IgD-negative memory B cell (primary cell): ENCODE results near the gene SLIT3. TPM values are rescaled to one million over a fixed set of nuclear protein-coding genes. Genes with fewer than 3 reads are reported as not detected.

ENCODE experiments used
- H3K27ac Mint-ChIP-seq, 3 donors: one replicate each; pipeline ENCODE4 v1.8.0; 2020 to 2022; ENCODE audit warnings: mild to moderate bottlenecking in 3 of 3, mixed read lengths in 3 of 3, moderate library complexity in 1 of 3
- H3K27me3 Mint-ChIP-seq: one replicate; pipeline ENCODE4 v1.8.0; 2021; ENCODE audit warnings: mixed read lengths
- H3K36me3 Mint-ChIP-seq: one replicate; pipeline ENCODE4 v1.8.0; 2020; ENCODE audit warnings: mild to moderate bottlenecking, mixed read lengths
- H3K4me1 Mint-ChIP-seq, 3 donors: one replicate each; pipeline ENCODE4 v1.8.0; 2020 to 2022; ENCODE audit warnings: mixed read lengths in 3 of 3, mild to moderate bottlenecking in 1 of 3
- H3K4me3 Mint-ChIP-seq, 4 donors: one replicate each; pipeline ENCODE4 v1.8.0; 2020 to 2022; ENCODE audit warnings: mild to moderate bottlenecking in 4 of 4, mixed read lengths in 4 of 4, moderate library complexity in 3 of 4
- H3K9me3 Mint-ChIP-seq, 3 donors: one replicate each; pipeline ENCODE4 v1.8.0; 2020 to 2021; ENCODE audit warnings: mixed read lengths in 3 of 3, mild to moderate bottlenecking in 1 of 3
- polyA plus RNA-seq: library from polyadenylated mRNA; unstranded; fragments of 300-500 nt; fragmentation: Illumina TruSeq; gene quantifications from one replicate; pipeline ENCODE4 v1.2.3, GENCODE V29; 2021

SLIT3 gene
- polyA plus RNA-seq, 1 donor from 2014 or later: not detected

DNA sequence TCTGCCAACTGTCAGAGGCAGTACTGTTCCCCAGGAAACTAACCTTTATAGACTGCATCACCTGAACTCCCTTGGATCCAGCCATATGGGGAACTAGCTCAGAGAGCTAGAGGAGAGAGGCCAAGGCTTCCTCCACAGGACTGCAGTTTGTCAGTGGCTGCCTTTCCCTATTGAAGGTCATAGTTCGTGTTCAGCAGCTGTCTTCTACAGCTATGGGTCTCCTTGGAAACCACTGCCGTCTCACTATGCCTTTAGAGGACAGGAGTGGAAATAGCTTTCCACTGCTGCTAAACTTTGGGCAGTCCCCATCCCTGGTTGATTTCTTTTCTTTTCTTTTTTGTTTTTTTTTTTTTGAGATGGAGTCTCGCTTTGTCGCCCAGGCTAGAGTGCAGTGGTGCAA, 4.4 kb upstream of the SLIT3 start:
- no peak overlapping the region for H3K4me3 Mint-ChIP-seq
- no peaks in the 10 kb centered on the region for H3K36me3 Mint-ChIP-seq
- no peaks in the 10 kb centered on the region for H3K9me3 Mint-ChIP-seq
- peaks cover 28% of the 10 kb centered on the region for H3K27me3 Mint-ChIP-seq
- no peak overlapping the region for H3K27ac Mint-ChIP-seq
- H3K4me1 Mint-ChIP-seq: peaks cover 0 to 9% (median 9%) of the 10 kb centered on the region in 3 donors

DNA sequence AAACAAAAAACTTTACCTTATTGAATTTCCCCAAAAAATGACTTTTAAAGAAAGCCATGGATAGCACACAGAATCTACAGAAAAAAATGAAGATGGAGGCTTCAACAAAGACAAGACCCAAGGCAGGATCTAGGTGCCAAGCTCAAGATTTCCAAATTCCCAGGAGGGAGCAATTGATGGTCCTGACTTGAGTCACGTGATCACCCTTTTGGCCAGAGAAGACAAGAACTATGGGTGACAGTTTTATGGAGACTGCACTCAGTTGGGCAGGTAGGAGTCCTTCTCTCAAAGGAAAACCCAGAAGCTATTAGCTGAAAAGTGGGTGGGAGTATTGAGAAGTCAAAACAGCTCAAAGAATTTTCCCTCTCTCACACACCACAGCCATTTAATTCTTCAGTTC, 3.2 kb upstream of the SLIT3 start:
- peaks cover 2% of the 10 kb centered on the region for H3K36me3 Mint-ChIP-seq
- H3K4me3 Mint-ChIP-seq: no peak overlapping the region
- H3K27me3 Mint-ChIP-seq: peaks cover 37% of the 10 kb centered on the region
- peaks cover 0 to 12% (median 9%) of the 10 kb centered on the region in 3 donors for H3K4me1 Mint-ChIP-seq
- no peaks in the 10 kb centered on the region for H3K9me3 Mint-ChIP-seq
- no peak overlapping the region for H3K27ac Mint-ChIP-seq

DNA sequence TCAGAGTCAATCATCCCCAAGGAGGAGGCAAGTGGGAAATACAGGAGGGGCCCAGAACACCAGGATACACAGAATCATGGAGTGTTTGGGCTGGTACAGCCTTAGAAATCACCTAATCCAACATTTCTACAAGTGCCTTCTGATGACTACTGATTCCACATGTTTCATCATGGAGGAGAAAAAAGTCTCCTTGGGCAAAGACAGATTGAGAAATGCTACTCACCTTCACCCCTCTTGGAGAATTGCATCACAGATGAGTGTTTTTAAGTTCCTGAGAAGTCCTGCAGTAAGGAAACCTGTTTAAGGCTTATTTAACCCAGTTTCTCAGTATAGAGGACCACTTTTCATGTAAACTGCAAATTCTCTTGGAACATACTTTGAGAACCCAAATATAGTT, 2.2 kb upstream of the SLIT3 start:
- Mint-ChIP-seq H3K27ac (no peak overlapping the region), H3K27me3 (peaks cover 41% of the 10 kb centered on the region), H3K36me3 (peaks cover 4% of the 10 kb centered on the region), H3K9me3 (no peaks in the 10 kb centered on the region), H3K4me3 (no peak overlapping the region), H3K4me1 (peaks cover 0 to 14% (median 9%) of the 10 kb centered on the region in 3 donors)

DNA sequence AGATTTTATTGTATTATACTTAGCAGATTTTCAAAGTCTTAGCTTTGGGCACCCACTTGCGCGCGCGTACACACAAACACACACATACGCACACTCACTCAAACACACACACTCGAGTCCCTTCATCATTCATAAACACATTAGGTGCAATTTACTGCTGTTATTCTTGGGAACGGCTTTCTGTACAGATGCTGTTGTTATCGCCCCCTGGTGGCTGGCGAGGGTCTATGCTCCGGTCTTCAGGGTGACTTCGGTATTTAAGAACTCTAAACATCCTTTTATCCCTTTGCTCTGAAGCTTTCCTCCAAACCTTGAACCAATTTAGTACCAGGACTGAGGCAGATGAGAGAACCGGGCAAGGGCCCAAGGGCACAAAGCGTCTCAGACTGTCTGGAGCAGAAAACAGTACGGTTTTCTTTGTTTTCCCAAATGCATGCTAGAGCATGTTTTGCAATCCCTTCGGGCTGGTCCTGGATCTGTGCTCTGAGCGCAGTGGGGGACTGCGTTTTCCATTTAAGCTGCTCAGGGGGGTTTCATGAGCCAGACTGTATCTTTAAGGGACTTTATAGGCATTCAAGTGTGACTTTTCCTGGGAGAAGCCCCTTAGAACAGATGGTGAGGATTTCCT, 1.7 kb upstream of the SLIT3 start:
- Mint-ChIP-seq H3K4me1 (peaks cover 0 to 14% (median 9%) of the 10 kb centered on the region in 3 donors), H3K27me3 (peaks cover 39% of the 10 kb centered on the region), H3K27ac (no peak overlapping the region), H3K4me3 (peak overlapping the region in 1 of 4 donors; percentile 51), H3K36me3 (peaks cover 4% of the 10 kb centered on the region), H3K9me3 (no peaks in the 10 kb centered on the region)

DNA sequence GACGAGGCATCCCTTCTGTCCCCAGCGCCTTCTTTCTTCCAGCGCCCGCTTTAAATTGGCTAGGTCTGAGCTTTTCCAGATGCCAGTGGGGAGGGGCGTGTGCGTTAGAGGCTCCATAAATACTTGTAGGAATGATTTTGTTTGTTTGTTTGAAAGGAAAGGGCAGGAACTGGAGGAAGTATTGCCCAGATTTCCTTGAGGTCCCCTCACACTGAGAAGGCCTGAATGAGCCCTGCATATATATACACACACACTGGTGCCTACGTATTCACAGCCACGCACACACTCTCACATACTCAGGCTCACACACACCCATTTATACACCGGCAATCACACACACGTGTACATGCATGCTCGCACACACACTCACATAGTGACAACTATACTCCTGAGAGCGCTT, 1.0 kb upstream of the SLIT3 start:
- H3K9me3 Mint-ChIP-seq: no peaks in the 10 kb centered on the region
- peaks cover 4% of the 10 kb centered on the region for H3K36me3 Mint-ChIP-seq
- no peak overlapping the region for H3K27ac Mint-ChIP-seq
- peak overlapping the region in 1 of 4 donors; percentile 84 for H3K4me3 Mint-ChIP-seq
- peaks cover 0 to 14% (median 9%) of the 10 kb centered on the region in 3 donors for H3K4me1 Mint-ChIP-seq
- peaks cover 39% of the 10 kb centered on the region for H3K27me3 Mint-ChIP-seq

DNA sequence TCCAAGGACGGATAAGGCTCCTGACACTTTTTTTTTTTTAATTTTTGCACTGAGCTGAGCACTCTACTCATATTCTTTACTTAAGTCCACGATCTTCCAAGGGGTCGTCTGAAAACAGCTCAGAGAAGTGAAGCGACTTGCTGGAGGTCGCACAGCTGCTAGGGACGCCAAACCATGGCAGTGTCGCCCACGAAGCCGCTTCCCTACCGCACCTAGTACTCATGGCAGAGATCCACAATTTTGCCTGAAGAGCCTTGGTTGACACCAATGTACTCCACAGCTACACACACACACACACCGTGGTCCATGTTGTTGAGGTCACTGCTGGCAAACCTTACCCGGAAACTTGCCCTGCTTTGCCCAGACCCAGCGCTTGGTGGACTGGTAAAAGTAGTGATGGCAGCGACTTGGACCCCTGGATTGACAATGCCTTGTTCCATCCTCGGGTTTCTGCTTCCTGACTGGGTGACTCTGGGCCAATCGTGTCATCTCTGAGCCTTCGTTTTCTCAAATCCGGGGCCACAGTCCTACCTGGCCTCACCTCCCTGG, 521 bp upstream of the SLIT3 start:
- Mint-ChIP-seq H3K27ac (peak overlapping the region in 1 of 3 donors; percentile 57), H3K27me3 (peaks cover 39% of the 10 kb centered on the region), H3K36me3 (peaks cover 4% of the 10 kb centered on the region), H3K9me3 (no peaks in the 10 kb centered on the region), H3K4me1 (peaks cover 0 to 14% (median 9%) of the 10 kb centered on the region in 3 donors), H3K4me3 (peak overlapping the region in 2 of 4 donors; percentile 41 to 84)

DNA sequence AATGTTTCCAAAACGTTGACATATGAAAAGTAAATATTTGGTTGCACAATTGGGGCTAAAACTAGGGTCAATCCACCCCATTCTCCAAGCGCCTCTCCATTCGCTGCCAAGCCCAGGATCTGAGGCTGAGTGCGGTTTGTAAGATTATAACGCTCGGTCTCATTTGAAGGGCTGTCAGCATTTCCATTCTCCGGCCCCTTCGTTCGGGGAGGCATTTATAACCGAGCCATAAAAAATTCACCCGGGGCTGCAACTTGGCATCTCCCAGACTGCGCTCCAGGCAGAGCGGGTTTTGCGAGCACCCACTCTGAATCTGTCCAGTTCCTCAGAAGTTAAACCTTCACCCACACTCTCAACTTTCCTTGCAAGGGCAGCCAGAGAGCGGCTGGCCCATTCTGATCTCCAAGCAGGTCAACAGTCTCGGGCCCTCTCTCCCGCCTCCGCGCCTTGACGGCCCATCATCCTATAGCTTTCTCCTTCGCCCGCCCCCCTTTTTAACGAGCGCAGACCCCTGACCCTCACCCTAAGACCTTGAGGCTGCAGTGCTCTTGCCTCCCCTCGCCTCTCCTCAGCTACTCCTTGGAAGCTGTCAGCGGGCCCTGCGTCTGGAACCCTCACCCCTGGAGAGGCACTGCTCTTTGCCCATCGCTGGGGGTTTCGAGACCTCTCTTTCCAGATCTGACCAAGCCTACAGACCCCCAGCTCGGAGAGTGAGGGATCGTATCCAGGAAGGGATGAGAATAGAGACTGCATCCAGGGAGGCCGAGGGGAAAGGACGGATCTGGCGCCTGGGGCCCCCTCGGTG, 1.1 kb downstream of the SLIT3 start:
- H3K36me3 Mint-ChIP-seq: peaks cover 4% of the 10 kb centered on the region
- no peak overlapping the region for H3K27ac Mint-ChIP-seq
- peaks cover 0 to 14% (median 9%) of the 10 kb centered on the region in 3 donors for H3K4me1 Mint-ChIP-seq
- no peak overlapping the region for H3K4me3 Mint-ChIP-seq
- H3K27me3 Mint-ChIP-seq: peaks cover 35% of the 10 kb centered on the region
- no peaks in the 10 kb centered on the region for H3K9me3 Mint-ChIP-seq

DNA sequence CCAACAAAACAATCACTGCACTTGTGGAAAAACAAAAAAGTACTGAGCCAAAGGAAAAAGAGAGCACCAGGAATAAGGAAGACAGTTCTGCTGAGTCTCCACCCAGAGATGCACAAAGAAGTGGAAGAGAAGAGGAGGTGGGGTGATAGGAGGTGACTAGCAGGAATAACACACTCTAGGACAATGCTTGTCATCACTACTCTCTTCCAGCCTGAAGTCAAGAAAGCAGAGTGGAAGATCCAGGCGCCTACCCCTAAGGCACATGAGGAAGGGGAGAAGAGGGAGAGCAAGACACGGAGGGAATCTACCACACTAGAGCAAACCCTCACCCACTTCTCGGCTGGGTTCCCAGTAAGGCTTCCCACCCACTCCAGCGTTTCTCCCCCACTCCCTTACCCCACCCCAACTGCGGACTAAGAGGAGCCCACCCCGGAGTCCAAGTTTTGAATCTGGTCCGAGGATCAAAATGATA, 1.7 kb downstream of the SLIT3 start:
- H3K27me3 Mint-ChIP-seq: peaks cover 35% of the 10 kb centered on the region
- no peaks in the 10 kb centered on the region for H3K9me3 Mint-ChIP-seq
- H3K27ac Mint-ChIP-seq: no peak overlapping the region
- H3K4me3 Mint-ChIP-seq: peak overlapping the region in 1 of 4 donors; percentile 72
- H3K4me1 Mint-ChIP-seq: peaks cover 0 to 14% (median 9%) of the 10 kb centered on the region in 3 donors
- peaks cover 4% of the 10 kb centered on the region for H3K36me3 Mint-ChIP-seq

DNA sequence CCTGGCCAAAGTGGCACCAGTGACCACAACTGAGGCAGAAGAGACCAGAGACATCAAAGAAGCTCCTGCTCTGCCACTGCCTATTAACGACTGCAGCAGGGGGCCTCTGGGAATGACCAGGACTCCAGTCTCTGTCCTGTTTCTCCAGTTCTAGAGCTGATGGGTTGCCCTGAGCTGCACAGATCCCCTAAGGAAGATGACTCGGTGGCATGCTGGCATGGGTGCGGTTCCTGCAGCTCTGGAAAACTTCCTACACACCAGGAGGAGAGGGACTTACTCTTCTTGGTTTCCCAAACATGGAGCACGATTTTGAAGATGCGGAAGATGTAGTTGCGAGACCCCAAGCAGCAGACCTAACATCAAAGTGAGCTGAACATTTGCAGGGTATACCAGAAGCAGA, 2.7 kb downstream of the SLIT3 start:
- no peak overlapping the region for H3K4me3 Mint-ChIP-seq
- H3K4me1 Mint-ChIP-seq: peaks cover 0 to 14% (median 9%) of the 10 kb centered on the region in 3 donors
- H3K27me3 Mint-ChIP-seq: peaks cover 29% of the 10 kb centered on the region
- H3K36me3 Mint-ChIP-seq: peaks cover 4% of the 10 kb centered on the region
- no peak overlapping the region for H3K27ac Mint-ChIP-seq
- H3K9me3 Mint-ChIP-seq: no peaks in the 10 kb centered on the region

DNA sequence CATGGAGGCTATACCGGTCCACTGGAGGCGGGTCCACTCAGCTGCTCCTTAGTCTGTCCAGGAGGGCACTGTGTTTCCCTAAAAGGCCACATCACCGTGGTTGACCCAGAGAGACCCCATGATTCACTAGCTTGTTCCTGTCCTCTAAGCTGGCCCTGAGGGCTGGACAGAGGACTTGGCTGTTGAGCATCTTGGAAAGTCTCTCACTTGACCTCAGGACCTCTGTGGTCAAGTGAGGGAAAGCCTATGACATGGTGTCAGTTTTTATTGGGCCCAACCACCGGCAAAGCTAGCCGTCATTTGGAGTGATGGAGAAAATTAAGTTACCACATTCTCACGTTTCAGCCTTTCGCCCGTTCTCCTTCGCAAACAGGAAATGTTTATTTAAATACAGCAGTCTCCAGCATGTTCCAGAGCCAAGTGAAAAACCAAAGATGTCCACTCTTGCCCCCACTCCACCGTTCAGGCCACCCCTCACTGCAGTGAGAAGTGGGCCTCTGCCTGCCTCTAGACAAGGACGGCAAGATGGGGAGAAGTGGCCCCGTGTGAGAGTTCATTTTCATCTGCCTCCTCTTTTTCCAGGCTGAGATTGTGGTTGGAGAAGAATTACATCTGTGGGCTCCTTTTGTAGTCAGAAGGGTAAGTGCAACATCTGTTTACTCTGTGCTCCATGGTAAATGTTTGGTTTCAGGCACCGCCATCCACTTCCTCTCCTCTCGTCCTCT, 4.4 kb downstream of the SLIT3 start:
- H3K9me3 Mint-ChIP-seq: no peaks in the 10 kb centered on the region
- peaks cover 20% of the 10 kb centered on the region for H3K27me3 Mint-ChIP-seq
- no peak overlapping the region for H3K27ac Mint-ChIP-seq

DNA sequence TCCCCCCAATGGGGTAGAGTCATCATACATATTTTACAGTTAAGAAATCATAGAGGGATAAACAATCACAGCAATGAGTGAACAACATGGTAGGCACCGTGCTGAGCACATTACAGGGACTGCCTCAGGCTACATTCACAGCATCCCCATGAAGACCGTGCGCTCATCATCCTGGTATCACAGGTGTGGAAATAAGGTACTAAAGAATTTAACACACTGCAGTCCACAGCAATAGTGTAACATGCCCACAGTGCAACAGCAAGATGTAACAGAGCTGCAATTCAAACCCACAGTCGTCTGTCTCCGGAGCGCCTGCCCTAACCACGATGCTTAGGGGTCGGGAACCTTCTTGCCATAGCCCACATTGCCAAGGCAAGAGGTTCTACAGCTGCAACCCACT, 5.6 kb downstream of the SLIT3 start:
- no peak overlapping the region for H3K27ac Mint-ChIP-seq
- peaks cover 15% of the 10 kb centered on the region for H3K27me3 Mint-ChIP-seq
- no peaks in the 10 kb centered on the region for H3K9me3 Mint-ChIP-seq
- H3K4me3 Mint-ChIP-seq: no peak overlapping the region
- peaks cover 0 to 4% (median 0%) of the 10 kb centered on the region in 3 donors for H3K4me1 Mint-ChIP-seq
- peaks cover 4% of the 10 kb centered on the region for H3K36me3 Mint-ChIP-seq

More for the DNA sequence above, 4.4 kb downstream of the SLIT3 start:
- Mint-ChIP-seq H3K4me1 (peaks cover 0 to 7% (median 2%) of the 10 kb centered on the region in 3 donors), H3K36me3 (peaks cover 4% of the 10 kb centered on the region), H3K4me3 (no peak overlapping the region)

DNA sequence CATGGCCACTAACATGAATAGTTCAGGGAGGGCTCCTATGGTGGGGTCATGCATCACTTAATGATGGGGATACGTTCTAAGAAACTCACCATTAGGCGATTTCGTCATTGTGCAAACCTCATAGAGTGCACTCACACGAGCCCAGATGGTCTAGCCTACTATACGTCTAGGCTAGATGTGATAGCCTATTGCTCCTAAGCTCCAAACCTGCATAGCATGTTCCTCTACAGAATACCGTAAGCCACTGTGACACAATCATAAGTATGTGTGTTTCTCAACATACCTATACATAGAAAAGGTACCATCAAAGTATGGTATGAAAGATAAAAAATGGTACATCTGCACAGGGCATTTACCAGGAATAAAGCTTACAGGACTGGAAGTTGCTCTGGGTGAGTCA, 6.3 kb downstream of the SLIT3 start:
- Mint-ChIP-seq H3K36me3 (peaks cover 2% of the 10 kb centered on the region), H3K4me1 (peaks cover 0 to 2% (median 0%) of the 10 kb centered on the region in 3 donors), H3K27me3 (peaks cover 9% of the 10 kb centered on the region), H3K4me3 (no peak overlapping the region), H3K9me3 (no peaks in the 10 kb centered on the region), H3K27ac (no peak overlapping the region)

DNA sequence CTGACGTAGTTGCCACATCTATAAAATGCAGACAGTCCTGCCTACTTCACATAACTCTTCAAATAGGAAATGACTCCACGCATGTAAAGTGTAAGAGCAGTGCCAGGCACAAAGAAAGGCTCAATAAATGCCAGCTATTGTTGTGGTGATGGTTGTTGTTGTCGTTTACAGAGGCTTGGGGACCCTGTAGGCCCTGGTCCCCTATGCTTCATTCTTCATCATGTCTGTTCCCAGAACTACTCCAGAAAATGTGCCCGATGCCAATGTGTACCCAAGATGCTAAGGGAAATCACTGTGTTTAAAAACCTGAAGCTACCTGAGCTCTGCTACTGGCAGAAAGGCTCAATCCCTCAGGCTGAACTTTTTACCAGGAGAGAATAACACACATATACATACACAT, 9.1 kb downstream of the SLIT3 start:
- no peaks in the 10 kb centered on the region for H3K36me3 Mint-ChIP-seq
- H3K4me1 Mint-ChIP-seq: no peaks in the 10 kb centered on the region
- peaks cover 4% of the 10 kb centered on the region for H3K27me3 Mint-ChIP-seq
- H3K4me3 Mint-ChIP-seq: no peak overlapping the region
- H3K9me3 Mint-ChIP-seq: no peaks in the 10 kb centered on the region
- no peak overlapping the region for H3K27ac Mint-ChIP-seq

DNA sequence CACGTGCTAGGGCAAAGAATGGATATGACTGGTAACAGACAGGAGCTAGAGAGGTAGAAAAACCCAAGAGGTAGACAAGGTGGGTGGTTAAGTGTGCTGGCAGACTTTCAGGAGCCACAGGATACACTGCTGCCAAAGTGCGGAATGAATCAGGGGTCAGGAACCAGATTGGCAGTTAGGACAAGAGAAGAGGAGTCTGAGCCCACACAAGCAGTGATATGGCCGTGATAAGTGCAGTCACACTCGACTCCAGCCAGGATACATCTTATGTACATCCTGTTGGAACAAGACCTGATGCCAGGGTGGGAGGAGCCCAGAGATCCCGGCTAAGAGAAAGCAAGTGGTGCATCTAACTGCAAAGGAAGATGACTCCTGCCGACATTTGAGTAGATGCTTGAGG, 10.0 kb downstream of the SLIT3 start:
- H3K36me3 Mint-ChIP-seq: no peaks in the 10 kb centered on the region
- H3K27ac Mint-ChIP-seq: no peak overlapping the region
- no peaks in the 10 kb centered on the region for H3K4me1 Mint-ChIP-seq
- peaks cover 4% of the 10 kb centered on the region for H3K27me3 Mint-ChIP-seq
- H3K4me3 Mint-ChIP-seq: no peak overlapping the region
- H3K9me3 Mint-ChIP-seq: peaks cover 0 to 5% (median under 1%) of the 10 kb centered on the region in 3 donors

DNA sequence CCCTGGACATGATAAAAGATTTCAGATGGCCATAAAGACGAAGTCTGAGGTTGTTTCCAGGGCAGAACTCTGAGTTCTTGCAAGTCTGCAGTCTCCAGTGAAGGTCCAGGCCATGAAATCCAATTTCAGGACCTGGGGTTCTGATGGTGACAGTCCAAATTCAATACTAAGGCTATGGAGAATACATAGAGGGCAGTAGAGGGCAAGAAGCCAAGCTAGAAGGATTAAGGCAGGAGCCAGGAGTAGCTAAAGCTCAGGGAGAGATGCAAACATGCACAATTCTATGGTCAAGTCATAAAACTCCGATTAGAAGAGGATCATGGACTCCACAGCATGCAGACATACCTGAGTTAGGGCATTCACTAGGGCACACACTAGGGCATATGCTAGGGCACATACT, 11.4 kb downstream of the SLIT3 start:
- Mint-ChIP-seq H3K4me1 (no peaks in the 10 kb centered on the region), H3K9me3 (peaks cover 0 to 8% (median 3%) of the 10 kb centered on the region in 3 donors), H3K27me3 (peaks cover 4% of the 10 kb centered on the region), H3K4me3 (no peak overlapping the region), H3K27ac (peak overlapping the region in 1 of 3 donors; percentile 6), H3K36me3 (no peaks in the 10 kb centered on the region)
